ENCODE data around the gene PLEKHB1. TPM values are rescaled to one million over a fixed set of nuclear protein-coding genes. Genes with fewer than 3 reads are reported as not detected.

The PLEKHB1 gene
- total RNA-seq, 1 experiment from 2014 or later, result 37.1 TPM

- Mint-ChIP-seq H3K36me3 (ENCODE audit: insufficient read depth in 1 of 3, low read depth in 3 of 3) (peaks cover 0 to 17% (median 15%) of the 10 kb centered on the region in 3 experiments; a peak in 4 of 7 replicates), H3K4me3 (no peak overlapping the region), H3K9me3 (no peaks in the 10 kb centered on the region), H3K27me3 (ENCODE audit: low read depth) (peaks cover 3% of the 10 kb centered on the region), H3K4me1 (peaks cover 37 to 43% of the 10 kb centered on the region in 2 experiments), H3K27ac (peak overlapping the region in 1 of 3 experiments; percentile 85; a peak in 1 of 7 replicates)
- Histone ChIP-seq H4K20me1 (ENCODE audit: control insufficient read depth, insufficient read depth, insufficient read length) (no peaks in the 10 kb centered on the region), H3K23ac (ENCODE audit: insufficient read length, low read depth, low read length) (no peak overlapping the region), H3K23me2 (ENCODE audit: insufficient read length, low read depth, low read length, poor library complexity, severe bottlenecking) (peaks cover 5% of the 10 kb centered on the region), H2BK20ac (ENCODE audit: low read depth, low read length, poor library complexity, severe bottlenecking) (no peak overlapping the region), H3K9ac (ENCODE audit: extremely low read depth, insufficient read length, low read length) (no peak overlapping the region), H4K91ac (ENCODE audit: insufficient read length, low read depth, low read length) (no peak overlapping the region), H3K79me2 (ENCODE audit: insufficient read depth, low read length) (no peaks in the 10 kb centered on the region), H2BK15ac (ENCODE audit: low read depth, low read length) (no peak overlapping the region), H3K4ac (ENCODE audit: low read depth, low read length) (no peak overlapping the region), H4K8ac (replicated peaks; ENCODE audit: insufficient read length, low read depth, low read length) (no peak overlapping the region), H3K9me3 (ENCODE audit: control insufficient read depth, low read depth, low read length) (no peaks in the 10 kb centered on the region), H2AK5ac (ENCODE audit: insufficient read length, low read length) (no peak overlapping the region), H3K14ac (ENCODE audit: insufficient read depth, low read length) (peak overlapping the region; percentile 66), H3K4me2 (ENCODE audit: insufficient read depth, insufficient read length, low read length) (no peak overlapping the region), H2BK120ac (ENCODE audit: low read depth, low read length, poor library complexity, severe bottlenecking) (no peak overlapping the region), H4K5ac (ENCODE audit: insufficient read length, low read depth, low read length) (no peak overlapping the region), H2AFZ (ENCODE audit: low read length) (no peak overlapping the region), H3K18ac (ENCODE audit: insufficient read length, low read depth, low read length) (peak overlapping the region; percentile 65), H3K27ac (ENCODE audit: insufficient read length, low read depth, low read length) (no peak overlapping the region), H2BK12ac (ENCODE audit: insufficient read length, low read depth, low read length) (no peak overlapping the region), H3K4me1 (ENCODE audit: insufficient read depth, low read length) (peaks cover 7% of the 10 kb centered on the region; the same call in 1 of the 2 replicates), H3T11ph (ENCODE audit: low read length) (no peak overlapping the region), H3K56ac (ENCODE audit: insufficient read length, low read depth, low read length) (no peak overlapping the region), H3K27me3 (ENCODE audit: insufficient read depth, low read length) (no peaks in the 10 kb centered on the region), H3K79me1 (ENCODE audit: insufficient read depth, low read depth, low read length, poor library complexity, severe bottlenecking) (no peaks in the 10 kb centered on the region), H2BK5ac (ENCODE audit: insufficient read length, low read length) (no peak overlapping the region)
- no CpG with 5 or more reads among the region's 8 CpGs for WGBS (ENCODE audit: extremely low coverage, insufficient read length, low lambda C conversion rate)
- TF ChIP-seq CTCF (conservative IDR thresholded peaks at IDR 0.05), result no peak
- DNase-seq, result no peak
These were observed 5.8 kb downstream of the PLEKHB1 start for GRCh38 chr11:73652046-73652730.

All from H9 (cell line).